Measurements from ENCODE around the gene CRTC1. TPM values are rescaled to one million over a fixed set of nuclear protein-coding genes. Genes with fewer than 3 reads are reported as not detected.

Gene CRTC1
- total and polyA plus RNA-seq, 9 of the 15 experiments (the other 6 are each of a cell fraction or from before 2014, with no cell fraction given): 0.25 to 3.8 (median 1.2) TPM; not detected in 2

- no peak for TF ChIP-seq ETV5 (CRISPR knock-in tag; IDR thresholded peaks at IDR 0.05; ENCODE audit: low read depth)
- no peak for TF ChIP-seq FOXM1 (IDR thresholded peaks at IDR 0.05; ENCODE audit: low read depth)
- TF ChIP-seq FOXM1 (CRISPR knock-in tag; IDR thresholded peaks at IDR 0.05; ENCODE audit: low read depth): no peak
- TF ChIP-seq KAT8 (IDR thresholded peaks at IDR 0.05; ENCODE audit: low read depth): no peak
- no peak for TF ChIP-seq HEY1 (CRISPR knock-in tag; IDR thresholded peaks at IDR 0.05; ENCODE audit: borderline replicate concordance)
- no peak for TF ChIP-seq TCF7L2 (IDR thresholded peaks at IDR 0.05; ENCODE audit: low read depth, low read length)
- peak; percentile 84 for TF ChIP-seq ZFP36 (IDR thresholded peaks at IDR 0.05; ENCODE audit: low read depth, low read length, partially characterized antibody)
- no peak for TF ChIP-seq MED1 (CRISPR knock-in tag; IDR thresholded peaks at IDR 0.05; ENCODE audit: borderline replicate concordance)
- TF ChIP-seq PYGO2 (tag; IDR thresholded peaks at IDR 0.05): no peak
- TF ChIP-seq POLR3G (IDR thresholded peaks at IDR 0.05; ENCODE audit: extremely low read depth, insufficient read length, insufficient replicate concordance): no peak
- TF ChIP-seq TOE1 (IDR thresholded peaks at IDR 0.05; ENCODE audit: borderline replicate concordance): no peak
- TF ChIP-seq TOE1 (CRISPR knock-in tag; IDR thresholded peaks at IDR 0.05; ENCODE audit: borderline replicate concordance, low read depth): no peak
- no peak for TF ChIP-seq IRF1 (CRISPR knock-in tag; IDR thresholded peaks at IDR 0.05; ENCODE audit: borderline replicate concordance)
- no peak for TF ChIP-seq SMAD4 (CRISPR knock-in tag; conservative IDR thresholded peaks at IDR 0.05)
- peak; percentile 95 for TF ChIP-seq BCOR (IDR thresholded peaks at IDR 0.05)
- TF ChIP-seq, protein P1, sequence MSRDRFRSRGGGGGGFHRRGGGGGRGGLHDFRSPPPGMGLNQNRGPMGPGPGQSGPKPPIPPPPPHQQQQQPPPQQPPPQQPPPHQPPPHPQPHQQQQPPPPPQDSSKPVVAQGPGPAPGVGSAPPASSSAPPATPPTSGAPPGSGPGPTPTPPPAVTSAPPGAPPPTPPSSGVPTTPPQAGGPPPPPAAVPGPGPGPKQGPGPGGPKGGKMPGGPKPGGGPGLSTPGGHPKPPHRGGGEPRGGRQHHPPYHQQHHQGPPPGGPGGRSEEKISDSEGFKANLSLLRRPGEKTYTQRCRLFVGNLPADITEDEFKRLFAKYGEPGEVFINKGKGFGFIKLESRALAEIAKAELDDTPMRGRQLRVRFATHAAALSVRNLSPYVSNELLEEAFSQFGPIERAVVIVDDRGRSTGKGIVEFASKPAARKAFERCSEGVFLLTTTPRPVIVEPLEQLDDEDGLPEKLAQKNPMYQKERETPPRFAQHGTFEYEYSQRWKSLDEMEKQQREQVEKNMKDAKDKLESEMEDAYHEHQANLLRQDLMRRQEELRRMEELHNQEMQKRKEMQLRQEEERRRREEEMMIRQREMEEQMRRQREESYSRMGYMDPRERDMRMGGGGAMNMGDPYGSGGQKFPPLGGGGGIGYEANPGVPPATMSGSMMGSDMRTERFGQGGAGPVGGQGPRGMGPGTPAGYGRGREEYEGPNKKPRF (IDR thresholded peaks at IDR 0.05; ENCODE audit: low read depth, low read length): no peak
- no peak for TF ChIP-seq E2F1 (CRISPR knock-in tag; IDR thresholded peaks at IDR 0.05)
- TF ChIP-seq, protein P2, sequence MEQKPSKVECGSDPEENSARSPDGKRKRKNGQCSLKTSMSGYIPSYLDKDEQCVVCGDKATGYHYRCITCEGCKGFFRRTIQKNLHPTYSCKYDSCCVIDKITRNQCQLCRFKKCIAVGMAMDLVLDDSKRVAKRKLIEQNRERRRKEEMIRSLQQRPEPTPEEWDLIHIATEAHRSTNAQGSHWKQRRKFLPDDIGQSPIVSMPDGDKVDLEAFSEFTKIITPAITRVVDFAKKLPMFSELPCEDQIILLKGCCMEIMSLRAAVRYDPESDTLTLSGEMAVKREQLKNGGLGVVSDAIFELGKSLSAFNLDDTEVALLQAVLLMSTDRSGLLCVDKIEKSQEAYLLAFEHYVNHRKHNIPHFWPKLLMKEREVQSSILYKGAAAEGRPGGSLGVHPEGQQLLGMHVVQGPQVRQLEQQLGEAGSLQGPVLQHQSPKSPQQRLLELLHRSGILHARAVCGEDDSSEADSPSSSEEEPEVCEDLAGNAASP (IDR thresholded peaks at IDR 0.05): no peak
- TF ChIP-seq MBD2 (IDR thresholded peaks at IDR 0.05; ENCODE audit: borderline replicate concordance, low read depth): no peak
- TF ChIP-seq HDAC2 (IDR thresholded peaks at IDR 0.05): 0 out of 2 replicates have a peak, but pooled peaks have one; percentile 39
- TF ChIP-seq POLR2B (IDR thresholded peaks at IDR 0.05; ENCODE audit: low read depth, partially characterized antibody): no peak
- TF ChIP-seq CCAR2 (IDR thresholded peaks at IDR 0.05; ENCODE audit: low read depth, low read length): no peak
- no peak for TF ChIP-seq ZNF695 (CRISPR knock-in tag; IDR thresholded peaks at IDR 0.05)
- TF ChIP-seq SMARCA5 (IDR thresholded peaks at IDR 0.05): 0 out of 2 replicates have a peak, but pooled peaks have one; percentile 39
- 0 out of 2 replicates have a peak, but pooled peaks have one; percentile 67 for TF ChIP-seq PTBP1 (IDR thresholded peaks at IDR 0.05; ENCODE audit: low read depth, low read length)
- TF ChIP-seq TGIF2 (CRISPR knock-in tag; IDR thresholded peaks at IDR 0.05): no peak
Observed at GRCh38 chr19:18676692-18677091, 6.8 kb upstream of the CRTC1 start (continued).

Measured in K562 (cell line).